ENCODE data around the gene ZFP1.
"Not testable (repeated sequence)": the region's sequence is repeated elsewhere in the genome, so short reads cannot be mapped to it uniquely, and the experiment has no call there.

ZFP1 gene

DNA sequence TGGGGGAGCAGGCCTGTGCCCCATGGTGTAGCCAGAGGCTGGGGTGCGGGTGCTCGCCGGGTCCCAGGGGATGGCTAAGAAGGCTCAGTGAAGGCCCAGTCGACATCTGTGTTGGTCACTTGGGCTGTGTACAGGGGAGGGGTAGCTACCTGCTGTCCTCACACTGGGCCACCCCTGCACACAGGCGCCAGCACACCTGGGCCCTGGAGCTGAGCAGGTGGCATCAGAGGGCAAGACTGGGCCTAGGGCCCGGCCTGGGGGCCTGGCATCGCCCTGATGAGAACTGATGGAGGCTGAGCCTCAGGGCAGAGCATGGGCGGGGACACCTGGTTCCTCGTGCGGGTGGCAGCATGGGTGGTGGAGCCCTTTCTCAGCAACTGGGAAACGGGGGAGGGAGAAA is 59.5 kb downstream of the ZFP1 start:
- no peak for DNase-seq
- H3K36me3 ChIP-seq: no peaks in the 10 kb centered on the region
- no peaks in the 10 kb centered on the region for H3K4me1 ChIP-seq
- H3K9me3 ChIP-seq: no peaks in the 10 kb centered on the region
- TF ChIP-seq, protein P1, sequence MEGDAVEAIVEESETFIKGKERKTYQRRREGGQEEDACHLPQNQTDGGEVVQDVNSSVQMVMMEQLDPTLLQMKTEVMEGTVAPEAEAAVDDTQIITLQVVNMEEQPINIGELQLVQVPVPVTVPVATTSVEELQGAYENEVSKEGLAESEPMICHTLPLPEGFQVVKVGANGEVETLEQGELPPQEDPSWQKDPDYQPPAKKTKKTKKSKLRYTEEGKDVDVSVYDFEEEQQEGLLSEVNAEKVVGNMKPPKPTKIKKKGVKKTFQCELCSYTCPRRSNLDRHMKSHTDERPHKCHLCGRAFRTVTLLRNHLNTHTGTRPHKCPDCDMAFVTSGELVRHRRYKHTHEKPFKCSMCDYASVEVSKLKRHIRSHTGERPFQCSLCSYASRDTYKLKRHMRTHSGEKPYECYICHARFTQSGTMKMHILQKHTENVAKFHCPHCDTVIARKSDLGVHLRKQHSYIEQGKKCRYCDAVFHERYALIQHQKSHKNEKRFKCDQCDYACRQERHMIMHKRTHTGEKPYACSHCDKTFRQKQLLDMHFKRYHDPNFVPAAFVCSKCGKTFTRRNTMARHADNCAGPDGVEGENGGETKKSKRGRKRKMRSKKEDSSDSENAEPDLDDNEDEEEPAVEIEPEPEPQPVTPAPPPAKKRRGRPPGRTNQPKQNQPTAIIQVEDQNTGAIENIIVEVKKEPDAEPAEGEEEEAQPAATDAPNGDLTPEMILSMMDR (IDR thresholded peaks at IDR 0.05; ENCODE audit: low read depth, low read length): no peak
- H3K4me3 ChIP-seq (ENCODE audit: low read depth, low read length): no peak overlapping the region
- H3K27me3 ChIP-seq: no peaks in the 10 kb centered on the region

DNA sequence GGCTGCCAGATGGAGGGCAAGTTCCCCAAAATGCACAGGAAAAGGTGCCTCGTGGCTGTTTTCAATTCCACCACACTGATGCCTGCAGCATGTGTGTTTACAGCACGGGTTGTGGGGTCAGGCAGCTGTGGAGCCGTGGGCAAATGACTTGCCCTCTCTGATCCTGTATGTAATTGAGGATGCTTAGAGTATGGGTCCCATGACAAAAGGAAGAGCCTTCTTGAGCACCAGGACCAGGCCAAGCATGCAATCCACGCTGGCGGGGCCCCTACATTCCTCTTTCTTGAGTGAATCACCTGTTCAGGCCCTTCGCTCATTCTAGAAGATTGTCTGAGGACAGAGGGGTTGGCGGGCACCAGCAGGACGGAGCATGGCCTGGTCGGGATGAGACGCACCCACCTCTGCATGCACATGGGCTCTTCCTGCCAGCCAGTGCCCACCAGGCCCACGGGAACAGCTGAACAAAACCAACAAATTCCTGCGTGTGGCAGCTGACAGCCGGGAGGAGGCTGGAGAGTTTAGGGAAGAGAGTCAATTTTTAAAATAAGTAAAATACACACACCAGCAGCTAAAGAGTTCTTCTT is 60.0 kb downstream of the ZFP1 start:
- Histone ChIP-seq H3K9me3 (no peaks in the 10 kb centered on the region), H3K36me3 (no peaks in the 10 kb centered on the region), H3K4me1 (no peaks in the 10 kb centered on the region), H3K27me3 (no peaks in the 10 kb centered on the region), H3K4me3 (ENCODE audit: low read depth, low read length) (no peak overlapping the region)
- DNase-seq: no peak
- TF ChIP-seq, protein P1 (IDR thresholded peaks at IDR 0.05; ENCODE audit: low read depth, low read length): no peak

DNA sequence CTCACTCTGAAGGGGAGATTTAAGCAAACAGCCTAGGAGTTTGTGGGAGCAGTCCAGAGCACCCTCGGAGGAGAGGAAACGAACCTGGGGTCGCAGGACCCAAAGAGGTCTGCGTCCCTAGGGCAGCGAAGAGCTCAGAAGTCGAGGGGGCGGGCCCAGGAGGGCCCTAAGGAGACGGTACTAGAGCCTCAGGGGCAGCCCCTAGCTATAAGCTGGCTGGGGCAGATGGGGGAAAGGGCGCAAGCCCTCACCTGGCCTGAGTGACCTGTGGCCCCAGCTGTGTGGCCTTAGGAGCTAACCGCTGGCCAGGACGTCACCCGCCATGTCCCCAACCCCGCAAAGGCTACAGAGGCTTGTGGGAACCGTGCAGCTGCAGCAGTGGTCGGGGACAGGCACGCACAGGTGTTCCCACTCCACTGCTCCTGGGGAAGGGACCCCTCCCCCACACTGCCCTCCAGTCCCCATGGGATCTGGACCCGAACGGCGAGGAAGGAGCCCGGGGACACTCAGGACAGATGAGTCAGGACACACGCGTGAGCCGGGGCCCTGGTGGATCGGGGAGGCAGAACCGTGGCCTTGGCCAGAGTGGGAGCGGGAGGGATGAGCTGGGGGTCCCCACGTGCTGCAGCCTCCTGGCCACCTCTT is 60.7 kb downstream of the ZFP1 start:
- Histone ChIP-seq H3K9me3 (no peaks in the 10 kb centered on the region), H3K36me3 (no peaks in the 10 kb centered on the region), H3K4me3 (ENCODE audit: low read depth, low read length) (no peak overlapping the region), H3K27me3 (no peaks in the 10 kb centered on the region), H3K4me1 (no peaks in the 10 kb centered on the region)
- no peak for DNase-seq
- TF ChIP-seq, protein P1 (IDR thresholded peaks at IDR 0.05; ENCODE audit: low read depth, low read length): no peak

DNA sequence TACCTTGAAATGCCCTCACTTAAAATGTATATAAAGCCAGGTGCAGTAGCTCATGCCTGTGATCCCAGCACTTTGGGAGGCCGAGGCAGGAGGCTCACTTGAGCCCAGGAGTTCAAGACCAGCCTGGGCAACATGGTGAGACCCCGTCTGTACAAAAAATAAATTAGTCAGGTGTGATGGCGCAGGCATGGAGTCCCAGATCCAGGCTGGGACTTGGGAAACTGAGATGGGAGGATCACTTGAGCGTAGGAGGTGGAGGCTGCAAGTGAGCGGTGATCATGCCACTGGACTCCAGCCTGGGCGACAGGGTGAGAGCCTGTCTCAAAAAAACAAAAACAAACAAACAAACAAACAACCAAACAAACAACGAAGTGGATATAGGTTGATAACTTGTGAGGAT is 61.2 kb downstream of the ZFP1 start:
- not testable (repeated sequence) for DNase-seq; H3K4me3 ChIP-seq (ENCODE audit: low read depth, low read length); H3K4me1 ChIP-seq; H3K36me3 ChIP-seq; H3K27me3 ChIP-seq; H3K9me3 ChIP-seq

DNA sequence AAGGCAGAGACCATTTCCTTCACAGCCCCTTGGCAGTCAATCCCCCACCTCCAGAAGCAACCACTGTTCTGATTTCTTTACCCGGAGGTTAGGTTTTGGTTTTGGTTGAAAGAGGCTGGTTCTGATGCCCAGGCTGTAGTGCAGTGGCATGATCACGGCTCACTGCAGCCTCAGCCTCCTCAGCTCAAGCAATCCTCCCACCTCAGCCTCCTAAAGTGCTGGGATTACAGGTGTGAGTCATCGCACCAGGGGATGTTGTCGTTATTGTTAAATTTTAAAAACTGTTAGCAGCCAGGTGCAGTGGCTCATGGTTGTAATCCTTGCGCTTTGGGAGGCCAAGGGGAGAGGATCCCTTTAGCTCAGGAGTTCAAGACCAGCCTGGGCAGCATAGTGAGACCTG is 61.6 kb downstream of the ZFP1 start:
- DNase-seq: no peak
- no peaks in the 10 kb centered on the region for H3K4me1 ChIP-seq
- no peaks in the 10 kb centered on the region for H3K27me3 ChIP-seq
- TF ChIP-seq, protein P1 (IDR thresholded peaks at IDR 0.05; ENCODE audit: low read depth, low read length): no peak
- H3K4me3 ChIP-seq (ENCODE audit: low read depth, low read length): no peak overlapping the region
- H3K9me3 ChIP-seq: no peaks in the 10 kb centered on the region
- H3K36me3 ChIP-seq: no peaks in the 10 kb centered on the region

DNA sequence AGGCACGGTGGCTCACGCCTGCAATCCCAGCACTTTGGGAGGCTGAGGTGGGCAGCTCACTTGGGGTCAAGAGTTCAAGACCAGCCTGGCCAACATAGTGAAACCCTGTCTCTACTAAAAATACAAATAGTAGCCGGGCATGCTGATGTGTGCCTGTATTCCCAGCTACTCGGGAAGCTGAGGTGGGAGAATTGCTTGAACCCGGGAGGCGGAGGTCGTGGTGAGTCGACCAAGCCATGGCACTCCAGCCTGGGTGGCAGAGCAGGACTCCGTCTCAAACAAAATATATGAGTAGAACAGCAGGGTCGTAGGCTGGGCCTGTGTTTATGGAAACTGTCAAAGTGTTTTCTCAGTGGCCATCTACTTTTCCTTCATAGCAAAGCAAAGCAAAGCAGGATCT is 63.0 kb downstream of the ZFP1 start:
- DNase-seq; H3K4me1 ChIP-seq; H3K27me3 ChIP-seq; H3K4me3 ChIP-seq (ENCODE audit: low read depth, low read length); H3K9me3 ChIP-seq; H3K36me3 ChIP-seq: not testable (repeated sequence)

DNA sequence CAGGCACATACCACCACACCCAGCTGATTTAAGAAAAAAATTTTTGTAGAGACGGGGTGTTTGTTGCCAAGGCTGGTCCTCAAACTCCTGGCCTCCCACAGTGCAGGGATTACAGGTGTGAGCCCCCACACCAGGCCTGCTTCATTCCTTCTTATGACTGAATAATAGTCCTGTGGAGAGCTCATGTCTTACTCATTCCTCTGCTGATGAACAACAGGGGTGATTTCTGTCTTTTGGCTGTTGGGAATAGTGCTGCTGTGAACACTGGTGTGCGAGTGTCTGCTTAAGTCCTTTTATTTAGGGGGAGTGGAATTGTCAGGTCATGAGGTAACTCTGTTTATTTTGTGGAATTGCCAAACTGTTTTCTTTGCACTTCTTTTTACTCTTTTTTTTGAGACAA is 67.8 kb downstream of the ZFP1 start:
- Histone ChIP-seq H3K4me3 (ENCODE audit: low read depth, low read length) (no peak overlapping the region), H3K36me3 (no peaks in the 10 kb centered on the region), H3K9me3 (no peaks in the 10 kb centered on the region), H3K27me3 (no peaks in the 10 kb centered on the region), H3K4me1 (no peaks in the 10 kb centered on the region)
- TF ChIP-seq, protein P1 (IDR thresholded peaks at IDR 0.05; ENCODE audit: low read depth, low read length): no peak
- no peak for DNase-seq

Measured in BE2C (cell line).